Measurements from ENCODE around the gene PCK1.

GRCh38 chr20:57570145-57570850, 9.4 kb downstream of the PCK1 start:
- TF ChIP-seq HOXA9 (CRISPR knock-in tag; IDR thresholded peaks at IDR 0.05; ENCODE audit: borderline replicate concordance) (no peak), HNRNPL (IDR thresholded peaks at IDR 0.05; ENCODE audit: low read depth, low read length) (no peak), SOX5 (CRISPR knock-in tag; IDR thresholded peaks at IDR 0.05; ENCODE audit: borderline replicate concordance) (no peak), ZBTB26 (CRISPR knock-in tag; IDR thresholded peaks at IDR 0.05; ENCODE audit: borderline replicate concordance) (no peak), FUBP1 (CRISPR knock-in tag; IDR thresholded peaks at IDR 0.05; ENCODE audit: borderline replicate concordance) (no peak), BHLHE40 (IDR thresholded peaks at IDR 0.05; ENCODE audit: low read length) (no peak)
